ENCODE results near the gene LRRC18. TPM values are rescaled to one million over a fixed set of nuclear protein-coding genes. Genes with fewer than 3 reads are reported as not detected.

The LRRC18 gene
- total RNA-seq, result not detected in 2 replicates

GRCh38 chr10:48939790-48940325 is at the start of gene LRRC18:
Gene LRRC18, minus strand, starts transcription at chr10:48939840. Its CDS starts 25,685 bp downstream, at chr10:48914155.

Other genes with a start within 250 kb of the LRRC18 start
- 1.2 and 1.6 TPM in 2 replicates for gene VSTM4, start 175.7 kb upstream of the LRRC18 start, total RNA-seq
- not detected in 2 replicates for gene FAM170B, start 194.2 kb upstream of the LRRC18 start, total RNA-seq
- gene TMEM273, start 248.6 kb upstream of the LRRC18 start, total RNA-seq, result not detected in 2 replicates

Measured in smooth muscle cell of the umbilical artery (primary cell).